DOHH2 (cell line): ENCODE results near the gene TJP1.
"Not testable (repeated sequence)": the region's sequence is repeated elsewhere in the genome, so short reads cannot be mapped to it uniquely, and the experiment has no call there.

Source experiments
- H3F3A ChIP-seq: fragments of 200-600 bp; sonication (generic), shearing (Covaris generic); 2 replicates; pipeline ENCODE4 v1.6.0; 2016; ENCODE audit warnings: antibody characterized with exemption, mild to moderate bottlenecking; ENCODE audit not compliant: control insufficient read depth, insufficient read depth
- H3K27ac ChIP-seq: fragments of 200-600 bp; sonication (generic); 2 replicates; pipeline ENCODE4 v1.5.1; 2014; ENCODE audit warnings: low read depth, mild to moderate bottlenecking, low read length, moderate library complexity
- H3K27me3 ChIP-seq: fragments of 200-600 bp; sonication (generic); 2 replicates; pipeline ENCODE4 v1.6.1; 2014; ENCODE audit warnings: mild to moderate bottlenecking, low read length, mixed read lengths; ENCODE audit not compliant: control insufficient read depth
- H3K36me3 ChIP-seq: fragments of 200-600 bp; sonication (generic); 2 replicates; pipeline ENCODE4 v1.6.1; 2014; ENCODE audit warnings: mild to moderate bottlenecking, low read length, moderate library complexity, mixed read lengths; ENCODE audit not compliant: control insufficient read depth
- H3K4me1 ChIP-seq: fragments of 200-600 bp; sonication (generic); 2 replicates; pipeline ENCODE4 v1.6.1; 2014; ENCODE audit warnings: mild to moderate bottlenecking, low read length, mixed read lengths; ENCODE audit not compliant: control insufficient read depth
- H3K4me2 ChIP-seq: fragments of 200-600 bp; sonication (generic); 2 replicates; pipeline ENCODE4 v1.6.0; 2014; ENCODE audit warnings: mild to moderate bottlenecking, low read length, moderate library complexity
- H3K4me3 ChIP-seq: fragments of 200-600 bp; sonication (generic); 2 replicates; pipeline ENCODE4 v1.5.1; 2014; ENCODE audit warnings: mild to moderate bottlenecking, low read length, mixed read lengths
- H3K79me2 ChIP-seq: fragments of 200-600 bp; sonication (generic); 2 replicates; pipeline ENCODE4 v1.6.1; 2014; ENCODE audit warnings: mild to moderate bottlenecking, low read length, mixed read lengths; ENCODE audit not compliant: control insufficient read depth
- H3K9me2 ChIP-seq: fragments of 200-600 bp; sonication (generic); replicated peaks from 2 replicates; pipeline ENCODE4 v1.6.1; 2014; ENCODE audit warnings: mild to moderate bottlenecking, low read length, mixed read lengths; ENCODE audit not compliant: control insufficient read depth
- H3K9me3 ChIP-seq: fragments of 200-600 bp; sonication (generic); 2 replicates; pipeline ENCODE4 v1.6.1; 2014; ENCODE audit warnings: antibody characterized with exemption, low read length, mixed read lengths; ENCODE audit not compliant: control insufficient read depth, insufficient read depth
- H4K20me1 ChIP-seq: fragments of 200-600 bp; sonication (generic); 2 replicates; pipeline ENCODE4 v1.6.0; 2014; ENCODE audit warnings: low read depth, mild to moderate bottlenecking, antibody characterized with exemption, low read length, moderate library complexity; ENCODE audit not compliant: control insufficient read depth, insufficient read depth
- CTCF ChIP-seq: fragments of 200-600 bp; sonication (generic); IDR thresholded peaks from one replicate; pipeline ENCODE4 v1.5.1; 2014; ENCODE audit warnings: antibody characterized with exemption, mild to moderate bottlenecking, low read depth, low read length; ENCODE audit not compliant: poor library complexity, severe bottlenecking
- EZH2phosphoT487 ChIP-seq: fragments of 200-600 bp; sonication (generic); IDR thresholded peaks from 2 replicates; pipeline ENCODE4 v1.6.1; 2017; ENCODE audit warnings: borderline replicate concordance, mild to moderate bottlenecking, antibody characterized with exemption, low read length, moderate library complexity, mixed read lengths

TJP1 gene

DNA sequence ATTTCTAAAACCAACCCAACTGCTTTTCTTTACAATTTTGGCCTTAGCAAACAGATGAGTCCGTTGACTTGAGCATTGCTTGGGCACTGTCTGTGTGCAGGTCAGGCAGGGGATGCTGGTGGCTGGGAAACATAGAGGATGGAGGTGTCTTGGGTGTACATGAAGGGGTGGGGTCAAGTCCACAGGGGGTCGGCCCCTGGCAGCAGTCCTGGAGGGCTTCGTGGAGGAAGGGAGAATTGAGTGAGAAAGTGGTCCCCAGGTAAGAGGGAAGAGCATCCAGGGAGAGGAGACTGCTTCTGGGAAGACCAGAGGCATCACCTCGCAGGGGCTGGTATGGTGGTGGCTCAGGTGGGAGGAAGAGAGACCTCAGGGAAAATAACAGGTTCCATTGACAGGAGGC, 144.8 kb downstream of the TJP1 start:
- no peaks in the 10 kb centered on the region for H3F3A ChIP-seq
- H3K9me3 ChIP-seq, result no peaks in the 10 kb centered on the region
- H3K9me2 ChIP-seq, result no peaks in the 10 kb centered on the region
- H3K27me3 ChIP-seq, result peaks cover 9% of the 10 kb centered on the region
- TF ChIP-seq CTCF (no peak), EZH2phosphoT487 (no peak)
- no peak overlapping the region for H3K27ac ChIP-seq
- H3K79me2 ChIP-seq, result no peaks in the 10 kb centered on the region
- H3K4me1 ChIP-seq, result no peaks in the 10 kb centered on the region
- H3K4me3 ChIP-seq, result no peak overlapping the region
- H3K4me2 ChIP-seq, result no peak overlapping the region
- no peaks in the 10 kb centered on the region for H3K36me3 ChIP-seq
- H4K20me1 ChIP-seq, result no peaks in the 10 kb centered on the region

DNA sequence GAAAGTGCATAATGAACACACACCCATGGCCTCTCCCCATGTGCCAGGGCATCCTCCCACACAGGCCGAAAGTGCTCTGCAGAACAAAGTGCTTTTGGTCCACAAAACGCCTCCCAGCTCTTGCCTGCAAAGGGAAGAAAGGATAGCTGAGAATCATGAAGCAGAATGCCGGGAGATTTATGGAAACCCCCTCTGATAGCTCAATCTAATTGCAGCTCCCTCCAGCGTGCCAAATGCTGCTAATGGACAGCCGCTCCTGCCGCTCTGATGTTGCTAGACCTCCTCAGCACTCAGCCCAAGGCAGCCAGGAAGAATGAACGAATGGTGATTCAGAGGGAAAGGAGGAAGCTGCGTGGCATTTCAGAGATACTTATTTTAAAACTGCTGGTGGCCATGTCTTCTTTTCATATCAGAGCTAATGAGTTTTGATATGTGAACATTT, 145.3 kb downstream of the TJP1 start:
- H3K27me3 ChIP-seq, result peaks cover 9% of the 10 kb centered on the region
- no peaks in the 10 kb centered on the region for H3F3A ChIP-seq
- no peaks in the 10 kb centered on the region for H4K20me1 ChIP-seq
- no peaks in the 10 kb centered on the region for H3K79me2 ChIP-seq
- no peak overlapping the region for H3K4me2 ChIP-seq
- no peaks in the 10 kb centered on the region for H3K36me3 ChIP-seq
- H3K27ac ChIP-seq, result no peak overlapping the region
- no peaks in the 10 kb centered on the region for H3K9me2 ChIP-seq
- H3K9me3 ChIP-seq, result no peaks in the 10 kb centered on the region
- H3K4me3 ChIP-seq, result no peak overlapping the region
- no peak for TF ChIP-seq CTCF
- no peak for TF ChIP-seq EZH2phosphoT487
- no peaks in the 10 kb centered on the region for H3K4me1 ChIP-seq

GRCh38 chr15:29676374-29676960, 145.8 kb downstream of the TJP1 start:
- H3F3A ChIP-seq, H3K4me1 ChIP-seq, H3K4me2 ChIP-seq, H3K36me3 ChIP-seq, H3K9me3 ChIP-seq, H3K4me3 ChIP-seq, H3K79me2 ChIP-seq, H3K9me2 ChIP-seq, H3K27ac ChIP-seq, H3K27me3 ChIP-seq, H4K20me1 ChIP-seq: not testable (repeated sequence)

DNA sequence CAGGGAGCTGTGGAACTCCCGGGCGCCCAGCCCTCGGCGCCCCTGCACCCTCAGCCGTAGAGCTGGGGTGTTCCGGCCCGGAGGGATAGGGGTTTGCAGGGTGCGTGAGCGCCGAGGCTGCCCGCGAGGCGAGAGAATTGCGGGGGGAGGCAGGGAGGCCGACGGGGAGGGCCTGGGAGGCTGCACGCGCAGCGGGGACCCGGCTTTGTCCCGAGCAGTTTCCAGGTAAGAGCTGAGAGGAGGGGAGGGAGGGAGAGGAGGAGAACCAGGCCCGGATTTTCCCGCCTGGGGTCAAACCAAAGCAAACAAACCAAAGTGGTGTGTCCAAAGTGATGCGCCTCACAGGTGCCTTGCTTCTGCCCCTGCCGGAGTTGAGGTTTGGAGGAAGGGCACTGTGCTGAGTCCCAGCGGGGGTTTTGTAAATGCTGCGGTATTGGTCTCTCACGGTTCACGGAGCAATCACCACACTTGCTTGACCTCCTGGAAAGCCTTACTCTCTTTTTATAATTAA, 146.4 kb downstream of the TJP1 start:
- Histone ChIP-seq H3K9me2 (no peaks in the 10 kb centered on the region), H4K20me1 (no peaks in the 10 kb centered on the region), H3K27ac (no peak overlapping the region), H3K9me3 (no peaks in the 10 kb centered on the region), H3K27me3 (peaks cover 9% of the 10 kb centered on the region), H3F3A (no peaks in the 10 kb centered on the region), H3K4me2 (no peak overlapping the region), H3K79me2 (no peaks in the 10 kb centered on the region), H3K36me3 (no peaks in the 10 kb centered on the region), H3K4me3 (no peak overlapping the region), H3K4me1 (no peaks in the 10 kb centered on the region)
- TF ChIP-seq EZH2phosphoT487, result no peak
- TF ChIP-seq CTCF, result no peak
